Thyroid gland (tissue), 4 donors: Measurements from ENCODE around the gene NDST1.

Experiments used
- POLR2A ChIP-seq, 2 donors: fragments of 450-650 bp; IDR thresholded peaks; one replicate each; pipeline ENCODE4 v1.6.1; 2017; ENCODE audit warnings: antibody characterized with exemption in 2 of 2, mild to moderate bottlenecking in 2 of 2, moderate library complexity in 1 of 2
- TF ChIP-seq, protein P1 (sequence below), 6 experiments: fragments of 200-600 bp in 3 of 6; fragments of 450-650 bp in 3 of 6; sonication (generic) in 3 of 6; IDR thresholded peaks; one replicate each; pipeline ENCODE4 v1.5.1; 2016 to 2019; ENCODE audit warnings: antibody characterized with exemption in 6 of 6, mild to moderate bottlenecking in 2 of 6, inconsistent platforms in 1 of 6, moderate library complexity in 1 of 6

DNA sequence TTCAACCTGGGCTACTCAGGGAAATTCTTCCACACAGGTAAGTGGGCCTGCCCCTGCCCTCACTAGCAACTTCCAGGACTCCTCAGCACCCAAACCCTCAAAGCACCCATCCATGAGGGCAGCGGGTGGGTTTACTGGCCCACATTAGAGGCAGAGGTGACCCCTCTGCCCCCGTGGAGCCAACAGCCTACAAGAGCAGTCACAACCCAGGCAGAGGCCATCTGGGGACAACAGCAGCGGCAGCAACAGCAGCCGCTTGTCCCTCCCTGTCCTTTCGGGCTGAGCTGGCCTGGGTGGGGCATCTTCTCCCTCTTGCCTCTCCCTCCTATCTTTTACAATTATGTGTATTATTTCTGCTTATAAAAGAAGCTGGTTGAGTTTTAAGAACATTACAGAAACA lies 25.1 kb downstream of the NDST1 start:
- TF ChIP-seq, protein P1, sequence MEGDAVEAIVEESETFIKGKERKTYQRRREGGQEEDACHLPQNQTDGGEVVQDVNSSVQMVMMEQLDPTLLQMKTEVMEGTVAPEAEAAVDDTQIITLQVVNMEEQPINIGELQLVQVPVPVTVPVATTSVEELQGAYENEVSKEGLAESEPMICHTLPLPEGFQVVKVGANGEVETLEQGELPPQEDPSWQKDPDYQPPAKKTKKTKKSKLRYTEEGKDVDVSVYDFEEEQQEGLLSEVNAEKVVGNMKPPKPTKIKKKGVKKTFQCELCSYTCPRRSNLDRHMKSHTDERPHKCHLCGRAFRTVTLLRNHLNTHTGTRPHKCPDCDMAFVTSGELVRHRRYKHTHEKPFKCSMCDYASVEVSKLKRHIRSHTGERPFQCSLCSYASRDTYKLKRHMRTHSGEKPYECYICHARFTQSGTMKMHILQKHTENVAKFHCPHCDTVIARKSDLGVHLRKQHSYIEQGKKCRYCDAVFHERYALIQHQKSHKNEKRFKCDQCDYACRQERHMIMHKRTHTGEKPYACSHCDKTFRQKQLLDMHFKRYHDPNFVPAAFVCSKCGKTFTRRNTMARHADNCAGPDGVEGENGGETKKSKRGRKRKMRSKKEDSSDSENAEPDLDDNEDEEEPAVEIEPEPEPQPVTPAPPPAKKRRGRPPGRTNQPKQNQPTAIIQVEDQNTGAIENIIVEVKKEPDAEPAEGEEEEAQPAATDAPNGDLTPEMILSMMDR (IDR thresholded peaks at IDR 0.05): no peak
- TF ChIP-seq POLR2A (IDR thresholded peaks at IDR 0.05): no peak
